B cell (primary cell): ENCODE data around the gene DHX38. TPM values are rescaled to one million over a fixed set of nuclear protein-coding genes. Genes with fewer than 3 reads are reported as not detected.

Experiments
- ATAC-seq: fragments of 200-7000 bp; cut with Tn5 transposase; one replicate; pipeline ENCODE4 v1.10.0; 2021; ENCODE audit warnings: low read depth, mild to moderate bottlenecking, moderate number of reproducible peaks, moderate library complexity
- CTCF ChIA-PET: fragments of 350-600 bp; sonication (Branson Sonifier 250); formaldehyde crosslinking; loops from one replicate; lab custom pipeline; 2021; ENCODE audit warnings: antibody characterized with exemption, inconsistent platforms; lab: Charles Lee
- POLR2A ChIA-PET: fragments of 350-600 bp; sonication (Branson Sonifier 250); formaldehyde crosslinking; loops from one replicate; lab custom pipeline; 2021; ENCODE audit warnings: antibody characterized with exemption; lab: Charles Lee
- DNase-seq: peaks from one replicate; pipeline ENCODE4 v3.0.0; 2013
- H2AFZ ChIP-seq: 2 replicates; pipeline ENCODE4 v1.6.1; 2012; ENCODE audit warnings: mild to moderate bottlenecking, low read depth, low read length; ENCODE audit not compliant: insufficient read depth, poor library complexity, severe bottlenecking
- H3K27ac ChIP-seq, 2 donors: 1 replicate in 1 of 2; 2 replicates in 1 of 2; pipeline ENCODE4 v1.5.1; 2012 to 2013; ENCODE audit warnings: low read length in 2 of 2, mild to moderate bottlenecking in 2 of 2, moderate library complexity in 1 of 2
- H3K27me3 ChIP-seq, 4 experiments: fragments of 200-600 bp in 1 of 4; sonication (generic) in 1 of 4; replicated peaks in 1 of 4; 1 replicate in 2 of 4; 2 replicates in 2 of 4; pipeline versions ENCODE4 v1.6.1 to v1.7.0; 2013 to 2016; ENCODE audit warnings: low read length in 3 of 4, mild to moderate bottlenecking in 2 of 4, mixed read lengths in 1 of 4, moderate library complexity in 1 of 4; ENCODE audit not compliant: insufficient read depth in 4 of 4, control insufficient read depth in 3 of 4; ENCODE audit errors: control extremely low read depth in 1 of 4
- H3K36me3 ChIP-seq, 2 experiments: replicated peaks in 1 of 2; 1 replicate in 1 of 2; 2 replicates in 1 of 2; pipeline versions ENCODE4 v1.6.1 to v1.7.1; 2013; ENCODE audit warnings: low read length in 1 of 2; ENCODE audit not compliant: insufficient read depth in 2 of 2, control insufficient read depth in 1 of 2; ENCODE audit errors: control extremely low read depth in 1 of 2, extremely low read depth in 1 of 2
- H3K4me1 ChIP-seq, 2 donors: fragments of 200-600 bp in 1 of 2; sonication (generic) in 1 of 2; 1 replicate in 1 of 2; 2 replicates in 1 of 2; pipeline versions ENCODE4 v1.5.1 to v1.6.1; 2013 to 2017; ENCODE audit warnings: low read length in 2 of 2; ENCODE audit not compliant: control insufficient read depth in 2 of 2, insufficient read depth in 2 of 2
- H3K4me2 ChIP-seq: replicated peaks from 2 replicates; pipeline ENCODE3; 2012; ENCODE audit warnings: mild to moderate bottlenecking, low read depth, low read length; ENCODE audit not compliant: poor library complexity, severe bottlenecking
- H3K4me3 ChIP-seq, 5 experiments: fragments of 200-600 bp in 1 of 5; sonication (generic) in 1 of 5; 1 replicate in 3 of 5; 2 replicates in 2 of 5; pipeline versions ENCODE4 v1.5.1 to v1.7.0; 2011 to 2016; ENCODE audit warnings: low read length in 4 of 5, mild to moderate bottlenecking in 4 of 5, low read depth in 2 of 5, control low read depth in 1 of 5, moderate library complexity in 1 of 5; ENCODE audit not compliant: insufficient read depth in 1 of 5; ENCODE audit errors: control extremely low read depth in 1 of 5, extremely low read depth in 1 of 5
- H3K79me2 ChIP-seq: fragments of 200-600 bp; sonication (generic); one replicate; pipeline ENCODE4 v1.6.0; 2016; ENCODE audit warnings: low read length; ENCODE audit not compliant: control insufficient read depth, insufficient read depth
- H3K9ac ChIP-seq: fragments of 200-600 bp; sonication (generic); 2 replicates; pipeline ENCODE4 v1.6.1; 2017; ENCODE audit warnings: mild to moderate bottlenecking, low read length, moderate library complexity
- H3K9me3 ChIP-seq, 3 donors: one replicate each; pipeline versions ENCODE4 v1.6.1 to v1.7.1; 2013; ENCODE audit warnings: low read length in 2 of 3; ENCODE audit not compliant: control insufficient read depth in 2 of 3, insufficient read depth in 1 of 3; ENCODE audit errors: control extremely low read depth in 1 of 3
- H4K20me1 ChIP-seq: 2 replicates; pipeline ENCODE4 v1.6.0; 2012; ENCODE audit warnings: mild to moderate bottlenecking, low read length; ENCODE audit not compliant: insufficient read depth, control insufficient read depth, poor library complexity, severe bottlenecking
- H3K27ac Mint-ChIP-seq: one replicate; pipeline ENCODE4 v1.8.0; 2021; ENCODE audit warnings: mixed read lengths
- H3K27me3 Mint-ChIP-seq: one replicate; pipeline ENCODE4 v1.8.0; 2021; ENCODE audit warnings: mixed read lengths
- H3K4me1 Mint-ChIP-seq: one replicate; pipeline ENCODE4 v1.8.0; 2021; ENCODE audit warnings: mixed read lengths
- H3K4me3 Mint-ChIP-seq: one replicate; pipeline ENCODE4 v1.8.0; 2021; ENCODE audit warnings: mixed read lengths
- H3K9me3 Mint-ChIP-seq: one replicate; pipeline ENCODE4 v1.8.0; 2022; ENCODE audit warnings: mixed read lengths; ENCODE audit not compliant: insufficient read depth
- EZH2 ChIP-seq: IDR thresholded peaks from 2 replicates; pipeline ENCODE4 v1.6.1; 2012; ENCODE audit warnings: borderline replicate concordance, low read depth, mild to moderate bottlenecking, moderate library complexity, low read length; ENCODE audit not compliant: insufficient read depth, poor library complexity, severe bottlenecking
- WGBS: methylation state at CpG from one replicate; pipeline ENCODE4 v1.1.5; 2013; ENCODE audit warnings: missing lambda C conversion rate; ENCODE audit not compliant: insufficient coverage; 5-methylcytosine and 5-hydroxymethylcytosine counted together
- intact Hi-C: fragments of 100-400 bp; cut with micrococcal nuclease; formaldehyde crosslinking; loops from one replicate; pipeline ENCODE4 v1.10.0; 2022
- polyA plus RNA-seq: library from polyadenylated mRNA; depleted of rRNA; stranded (reverse); fragments of >200 nt; gene quantifications from 2 replicates; pipeline ENCODE4 v1.2.3, GENCODE V29; 2012
- total RNA-seq, 2 donors: library from RNA; stranded (reverse); fragments of 120-200 nt in 1 of 2; gene quantifications; 1 replicate in 1 of 2; 2 replicates in 1 of 2; pipeline versions ENCODE4 v1.2.3 to v1.2.4, GENCODE V29; 2013 to 2022
- TF ChIP-seq, protein P1 (sequence below): fragments of 200-600 bp; IDR thresholded peaks from one replicate; pipeline ENCODE4 v1.8.0; 2022; ENCODE audit warnings: antibody characterized with exemption, mild to moderate bottlenecking

The DHX38 gene
- total and polyA plus RNA-seq, 2 donors (not counting 1 experiment from before 2014, with no cell fraction given), result 98.2 to 114 TPM

GRCh38 chr16:72104905-72105304 lies 11.3 kb downstream of the DHX38 start:
- no peaks in the 10 kb centered on the region for H3K9me3 ChIP-seq
- no peaks in the 10 kb centered on the region for H3K27me3 ChIP-seq
- no peaks in the 10 kb centered on the region for H3K79me2 ChIP-seq
- H2AFZ ChIP-seq, result no peak overlapping the region
- Mint-ChIP-seq H3K4me3 (no peak overlapping the region), H3K27ac (no peak overlapping the region), H3K4me1 (peaks cover 15% of the 10 kb centered on the region), H3K9me3 (no peaks in the 10 kb centered on the region), H3K27me3 (no peaks in the 10 kb centered on the region)
- ChIA-PET POLR2A (no interaction called here), CTCF (no interaction called here)
- H3K36me3 ChIP-seq, result peaks cover 3 to 96% of the 10 kb centered on the region in 2 experiments
- H3K9ac ChIP-seq, result no peak overlapping the region
- H3K4me1 ChIP-seq, result peaks cover 5 to 9% of the 10 kb centered on the region in 2 donors
- H3K27ac ChIP-seq, result no peak overlapping the region
- TF ChIP-seq, protein P1, sequence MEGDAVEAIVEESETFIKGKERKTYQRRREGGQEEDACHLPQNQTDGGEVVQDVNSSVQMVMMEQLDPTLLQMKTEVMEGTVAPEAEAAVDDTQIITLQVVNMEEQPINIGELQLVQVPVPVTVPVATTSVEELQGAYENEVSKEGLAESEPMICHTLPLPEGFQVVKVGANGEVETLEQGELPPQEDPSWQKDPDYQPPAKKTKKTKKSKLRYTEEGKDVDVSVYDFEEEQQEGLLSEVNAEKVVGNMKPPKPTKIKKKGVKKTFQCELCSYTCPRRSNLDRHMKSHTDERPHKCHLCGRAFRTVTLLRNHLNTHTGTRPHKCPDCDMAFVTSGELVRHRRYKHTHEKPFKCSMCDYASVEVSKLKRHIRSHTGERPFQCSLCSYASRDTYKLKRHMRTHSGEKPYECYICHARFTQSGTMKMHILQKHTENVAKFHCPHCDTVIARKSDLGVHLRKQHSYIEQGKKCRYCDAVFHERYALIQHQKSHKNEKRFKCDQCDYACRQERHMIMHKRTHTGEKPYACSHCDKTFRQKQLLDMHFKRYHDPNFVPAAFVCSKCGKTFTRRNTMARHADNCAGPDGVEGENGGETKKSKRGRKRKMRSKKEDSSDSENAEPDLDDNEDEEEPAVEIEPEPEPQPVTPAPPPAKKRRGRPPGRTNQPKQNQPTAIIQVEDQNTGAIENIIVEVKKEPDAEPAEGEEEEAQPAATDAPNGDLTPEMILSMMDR, result no peak
- no peak for TF ChIP-seq EZH2
- intact Hi-C loops, result no loop called here
- H4K20me1 ChIP-seq, result peaks cover 15% of the 10 kb centered on the region
- ATAC-seq (no peak), DNase-seq (no peak)
- H3K4me2 ChIP-seq, result no peak overlapping the region
- WGBS, result 100% methylated on average over 9 of the region's 9 CpGs
- H3K4me3 ChIP-seq, result no peak overlapping the region

DNA sequence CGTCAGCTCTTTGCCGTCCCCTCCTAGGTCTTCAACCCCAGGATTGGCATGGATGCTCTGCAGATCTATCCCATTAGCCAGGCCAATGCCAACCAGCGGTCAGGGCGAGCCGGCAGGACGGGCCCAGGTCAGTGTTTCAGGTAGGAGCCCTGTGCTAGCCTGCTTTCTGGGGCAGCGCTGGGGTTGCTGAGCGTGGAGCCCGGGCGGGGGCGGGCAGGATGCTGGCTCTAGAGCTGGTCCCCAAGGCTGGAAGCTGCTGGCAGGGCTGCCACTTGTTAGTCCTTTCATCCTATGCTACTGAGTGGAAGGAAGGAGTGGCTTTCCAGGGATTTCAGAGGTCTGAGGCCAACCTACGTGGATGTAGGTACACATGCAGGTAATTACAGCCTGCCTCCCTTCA lies 12.3 kb downstream of the DHX38 start:
- ChIA-PET POLR2A (no interaction called here), CTCF (no interaction called here)
- no peak overlapping the region for H3K27ac Mint-ChIP-seq
- H3K4me1 ChIP-seq, result peaks cover 5 to 9% of the 10 kb centered on the region in 2 donors
- intact Hi-C loops, result no loop called here
- H3K79me2 ChIP-seq, result no peaks in the 10 kb centered on the region
- H3K4me3 Mint-ChIP-seq, result no peak overlapping the region
- no peak overlapping the region for H3K4me3 ChIP-seq
- peaks cover 2 to 96% of the 10 kb centered on the region in 2 experiments for H3K36me3 ChIP-seq
- no peak overlapping the region for H3K4me2 ChIP-seq
- ATAC-seq (no peak), DNase-seq (no peak)
- H3K9ac ChIP-seq, result no peak overlapping the region
- H4K20me1 ChIP-seq, result peaks cover 4% of the 10 kb centered on the region
- 97% methylated on average over 11 of the region's 12 CpGs for WGBS
- no peaks in the 10 kb centered on the region for H3K9me3 ChIP-seq
- no peak overlapping the region for H2AFZ ChIP-seq
- TF ChIP-seq EZH2, result no peak
- TF ChIP-seq, protein P1, result no peak
- no peaks in the 10 kb centered on the region for H3K9me3 Mint-ChIP-seq
- no peak overlapping the region for H3K27ac ChIP-seq
- H3K27me3 Mint-ChIP-seq, result no peaks in the 10 kb centered on the region
- no peaks in the 10 kb centered on the region for H3K27me3 ChIP-seq
- H3K4me1 Mint-ChIP-seq, result peaks cover 15% of the 10 kb centered on the region
